ENCODE measurements around the gene FBXW11. TPM values are rescaled to one million over a fixed set of nuclear protein-coding genes. Genes with fewer than 3 reads are reported as not detected.

Gene FBXW11
- total RNA-seq, 1 experiment from 2014 or later: 85.3 TPM

DNA sequence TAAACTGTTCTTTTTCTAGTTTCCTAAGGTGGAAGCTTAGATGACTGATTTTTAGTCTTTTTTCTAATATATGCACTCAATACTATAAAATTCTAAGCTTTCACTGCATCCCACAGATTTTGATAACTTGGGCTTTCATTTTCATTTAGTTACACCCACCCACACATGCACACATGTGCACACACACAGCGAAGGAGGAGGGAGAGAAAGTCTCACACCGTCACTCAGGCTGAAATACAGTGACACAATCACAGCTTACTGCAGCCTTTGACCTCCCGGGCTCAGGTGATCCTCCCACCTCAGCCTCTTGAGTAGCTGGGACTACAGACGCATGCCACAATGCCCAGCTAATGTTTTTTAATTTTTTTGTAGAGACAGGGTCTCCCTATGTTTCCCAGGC lies 124.3 kb downstream of the FBXW11 start:
- Mint-ChIP-seq H3K4me1 (no peaks in the 10 kb centered on the region), H3K9me3 (no peaks in the 10 kb centered on the region), H3K36me3 (ENCODE audit: insufficient read depth in 1 of 3, low read depth in 3 of 3) (peaks cover 9 to 57% (median 41%) of the 10 kb centered on the region in 3 experiments; a peak in 6 of 7 replicates), H3K27me3 (ENCODE audit: low read depth) (no peaks in the 10 kb centered on the region), H3K4me3 (no peak overlapping the region), H3K27ac (no peak overlapping the region)
- Histone ChIP-seq H3K14ac (ENCODE audit: insufficient read depth, low read length) (no peak overlapping the region), H3K79me1 (ENCODE audit: insufficient read depth, low read depth, low read length, poor library complexity, severe bottlenecking) (peaks cover 3% of the 10 kb centered on the region), H3K23me2 (ENCODE audit: insufficient read length, low read depth, low read length, poor library complexity, severe bottlenecking) (no peaks in the 10 kb centered on the region), H2BK120ac (ENCODE audit: low read depth, low read length, poor library complexity, severe bottlenecking) (no peak overlapping the region), H3K27me3 (ENCODE audit: insufficient read depth, low read length) (no peaks in the 10 kb centered on the region), H2AK5ac (ENCODE audit: insufficient read length, low read length) (no peak overlapping the region), H3T11ph (ENCODE audit: low read length) (no peak overlapping the region), H3K23ac (ENCODE audit: insufficient read length, low read depth, low read length) (no peak overlapping the region), H4K8ac (replicated peaks; ENCODE audit: insufficient read length, low read depth, low read length) (no peak overlapping the region), H4K91ac (ENCODE audit: insufficient read length, low read depth, low read length) (no peak overlapping the region), H3K4me2 (ENCODE audit: insufficient read depth, insufficient read length, low read length) (no peak overlapping the region), H3K9me3 (ENCODE audit: control insufficient read depth, low read depth, low read length) (no peaks in the 10 kb centered on the region), H2AFZ (ENCODE audit: low read length) (no peak overlapping the region), H4K5ac (ENCODE audit: insufficient read length, low read depth, low read length) (no peak overlapping the region), H3K79me2 (ENCODE audit: insufficient read depth, low read length) (no peaks in the 10 kb centered on the region), H2BK15ac (ENCODE audit: low read depth, low read length) (no peak overlapping the region), H4K20me1 (ENCODE audit: control insufficient read depth, insufficient read depth, insufficient read length) (no peaks in the 10 kb centered on the region), H3K56ac (ENCODE audit: insufficient read length, low read depth, low read length) (no peak overlapping the region), H2BK20ac (ENCODE audit: low read depth, low read length, poor library complexity, severe bottlenecking) (no peak overlapping the region), H3K27ac (ENCODE audit: insufficient read length, low read depth, low read length) (no peak overlapping the region), H3K4me1 (ENCODE audit: insufficient read depth, low read length) (no peaks in the 10 kb centered on the region), H2BK5ac (ENCODE audit: insufficient read length, low read length) (no peak overlapping the region), H3K4ac (ENCODE audit: low read depth, low read length) (no peak overlapping the region), H3K9ac (ENCODE audit: extremely low read depth, insufficient read length, low read length) (no peak overlapping the region), H3K18ac (ENCODE audit: insufficient read length, low read depth, low read length) (no peak overlapping the region), H2BK12ac (ENCODE audit: insufficient read length, low read depth, low read length) (no peak overlapping the region)
- WGBS (ENCODE audit: extremely low coverage, insufficient read length, low lambda C conversion rate): no CpG with 5 or more reads among the region's 4 CpGs
- no peak for TF ChIP-seq CTCF (conservative IDR thresholded peaks at IDR 0.05)
- no peak for DNase-seq
